Activated CD4-positive, alpha-beta T cell treated with anti-CD3 and anti-CD28 coated beads, Interleukin-10, Interleukin-2, amounts not matched to agents 100 ng/mL and 50 ng/mL, durations not matched to agents 16 hours and 8 hours (primary cell): ENCODE results near the gene GFPT1.
"Not testable (repeated sequence)": the region's sequence is repeated elsewhere in the genome, so short reads cannot be mapped to it uniquely, and the experiment has no call there.

Experiments
- DNase-seq: peaks from one replicate; pipeline ENCODE4 v3.0.0-alpha.2; 2020

The GFPT1 gene

DNA sequence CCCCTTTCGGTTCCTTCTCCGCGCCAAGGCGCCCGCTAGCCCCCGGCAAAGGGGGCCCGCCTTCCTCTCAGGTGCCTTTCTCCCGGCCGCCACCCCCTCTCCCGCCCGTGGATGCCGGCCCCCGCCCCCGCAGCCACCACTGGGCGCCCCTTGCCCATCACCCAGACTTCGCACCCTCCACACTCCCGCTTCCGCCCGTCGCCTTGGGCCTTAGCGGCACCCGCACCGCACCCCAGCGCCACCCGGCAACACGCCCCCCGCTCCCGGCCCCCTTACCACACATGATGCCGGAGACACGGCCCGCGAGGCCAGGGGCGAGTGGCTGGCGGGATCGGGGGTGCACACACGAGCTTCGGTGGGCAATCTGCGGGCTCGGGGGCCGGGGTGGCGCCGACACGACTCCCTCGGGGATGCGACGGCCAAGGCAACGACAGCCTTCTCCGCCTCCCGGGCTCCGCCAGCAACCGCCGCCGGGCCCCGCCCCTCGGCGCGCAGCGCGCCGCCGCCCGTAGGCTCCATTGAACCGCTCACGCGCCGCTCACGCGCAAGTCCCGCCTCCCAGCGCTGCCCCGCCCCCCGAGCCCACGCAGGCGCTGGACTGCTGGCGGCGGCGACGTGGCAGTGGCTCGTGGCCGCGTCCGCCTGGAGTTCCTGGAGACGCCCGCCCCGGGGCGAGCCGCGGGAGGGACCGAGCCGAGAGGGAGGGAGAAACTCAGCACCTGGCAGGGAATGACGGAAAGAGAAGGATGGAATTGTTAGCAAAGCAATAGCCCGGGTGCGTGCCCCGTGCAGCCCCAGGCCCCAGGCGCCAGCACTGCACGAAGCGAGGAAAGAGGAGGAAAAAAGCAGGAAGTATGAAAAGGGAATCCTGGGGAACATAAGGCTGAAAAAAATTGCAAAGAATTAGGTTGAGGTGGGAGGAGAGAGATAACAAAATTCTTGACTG lies at the start of gene GFPT1:
Gene GFPT1, minus strand, starts transcription at position 439 of the 946 bp plus-strand sequence. Its CDS starts 156 bp downstream, at position 283.
- peak; percentile 95 for DNase-seq

GRCh38 chr2:69436596-69436937 lies 49.5 kb upstream of the GFPT1 start:
- DNase-seq: no peak

- no peak for DNase-seq
These were observed 47.7 kb upstream of the GFPT1 start for GRCh38 chr2:69434753-69435152.

DNA sequence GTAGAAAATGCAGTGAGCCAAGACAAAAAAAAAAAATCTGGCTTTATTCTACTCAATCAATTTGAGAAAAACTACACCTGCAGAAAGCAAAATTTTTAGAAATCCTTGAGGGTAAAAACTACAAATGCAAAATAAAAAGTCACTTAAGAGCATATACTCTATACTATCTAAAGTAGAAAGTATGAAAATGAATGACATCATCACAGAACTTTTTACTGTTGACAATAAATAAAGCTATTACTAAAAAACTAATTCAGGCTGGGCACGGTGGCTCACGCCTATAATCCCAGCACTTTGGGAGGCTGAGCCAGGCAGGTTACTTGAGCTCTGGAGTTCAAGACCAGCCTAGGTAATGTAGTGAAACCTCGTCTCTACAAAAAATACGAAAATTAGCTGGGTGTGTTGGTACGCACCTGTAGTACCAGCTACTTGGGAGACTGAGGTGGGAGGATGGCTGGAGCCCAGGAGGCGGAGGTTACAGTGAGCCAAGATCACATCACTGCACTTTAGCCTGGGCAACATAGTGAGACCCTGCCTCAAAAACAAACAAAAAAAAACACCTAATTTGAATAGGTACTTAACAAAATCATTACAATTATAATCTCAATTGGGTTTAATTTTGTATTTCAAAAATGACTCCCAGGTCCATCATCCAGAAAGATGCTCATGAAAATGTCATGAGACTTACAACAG lies 42.6 kb upstream of the GFPT1 start:
- no peak for DNase-seq

DNA sequence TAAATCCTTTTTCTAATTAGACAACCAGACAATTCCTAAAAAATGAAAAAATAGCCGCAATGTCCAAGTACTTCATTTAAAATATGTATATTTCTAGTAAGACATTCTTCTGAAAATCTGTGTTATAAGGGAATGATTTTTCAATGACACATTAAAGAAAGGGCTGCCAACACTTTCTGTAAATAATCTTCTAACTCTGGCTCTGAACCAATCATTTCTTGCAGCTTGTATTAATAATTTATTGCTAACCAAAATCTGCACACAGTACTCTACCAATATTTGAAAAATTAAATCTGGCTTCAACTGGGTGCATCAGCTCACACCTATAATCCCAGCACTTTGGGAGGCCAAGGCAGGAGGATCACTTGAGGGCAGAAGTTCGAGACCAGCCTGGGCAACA lies 42.0 kb upstream of the GFPT1 start:
- no peak for DNase-seq

DNA sequence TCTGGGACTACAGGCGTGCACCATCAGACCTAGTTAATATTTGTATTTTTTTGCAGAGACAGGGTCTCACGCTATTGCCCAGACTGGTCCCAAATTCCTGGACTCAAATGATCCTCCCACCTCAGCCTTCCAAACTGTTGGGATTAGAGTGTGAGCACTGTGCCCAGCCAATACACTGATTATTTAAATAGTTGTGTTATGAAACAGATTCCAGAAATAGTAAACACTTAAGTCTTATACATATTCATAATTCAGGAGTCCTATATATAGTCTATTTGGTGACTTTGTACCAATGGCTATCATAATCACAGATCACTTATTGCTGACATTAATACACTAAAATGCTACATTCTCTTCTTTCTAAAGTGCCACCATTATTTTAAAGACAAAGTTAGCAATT lies 37.4 kb upstream of the GFPT1 start:
- no peak for DNase-seq

DNA sequence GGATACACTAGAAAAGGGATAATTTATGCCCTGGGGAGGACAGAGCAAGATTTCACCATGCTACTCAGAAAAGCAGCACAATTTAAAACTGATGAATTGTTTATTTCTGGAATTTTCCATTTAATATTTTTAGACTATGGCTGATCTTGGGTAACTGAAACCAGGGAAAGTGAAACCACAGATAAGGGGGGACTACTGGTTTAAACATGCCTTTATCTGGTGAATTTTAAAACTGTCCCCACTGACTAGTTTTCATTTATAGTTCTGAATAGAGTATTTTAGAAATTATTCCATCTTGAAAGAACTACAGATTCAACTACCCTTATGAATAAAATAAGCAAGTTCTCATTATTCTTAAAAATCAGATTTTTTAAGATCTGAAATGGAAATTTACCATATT lies 35.2 kb upstream of the GFPT1 start:
- no peak for DNase-seq

GRCh38 chr2:69419111-69419510 lies 32.1 kb upstream of the GFPT1 start:
- DNase-seq: not testable (repeated sequence)

- no peak for DNase-seq
These were observed 29.1 kb upstream of the GFPT1 start for GRCh38 chr2:69416147-69416546.

DNA sequence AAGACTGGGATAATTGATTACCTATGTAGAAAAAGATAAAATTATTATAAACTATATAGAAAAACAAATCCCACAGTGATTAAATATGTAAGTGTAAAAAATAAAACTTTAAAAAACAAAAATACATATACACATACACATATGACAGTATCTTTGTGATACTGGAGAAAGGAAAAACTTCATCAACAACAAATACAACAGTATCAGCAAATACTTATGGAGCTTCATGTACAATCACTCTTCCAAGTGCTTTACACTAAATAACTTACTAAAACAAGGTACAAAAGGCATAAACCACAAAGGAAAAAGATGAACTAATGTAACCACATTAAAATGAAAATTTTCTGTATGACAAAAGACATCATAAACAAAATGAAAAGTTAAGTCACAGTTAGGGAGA lies 24.1 kb upstream of the GFPT1 start:
- no peak for DNase-seq

DNA sequence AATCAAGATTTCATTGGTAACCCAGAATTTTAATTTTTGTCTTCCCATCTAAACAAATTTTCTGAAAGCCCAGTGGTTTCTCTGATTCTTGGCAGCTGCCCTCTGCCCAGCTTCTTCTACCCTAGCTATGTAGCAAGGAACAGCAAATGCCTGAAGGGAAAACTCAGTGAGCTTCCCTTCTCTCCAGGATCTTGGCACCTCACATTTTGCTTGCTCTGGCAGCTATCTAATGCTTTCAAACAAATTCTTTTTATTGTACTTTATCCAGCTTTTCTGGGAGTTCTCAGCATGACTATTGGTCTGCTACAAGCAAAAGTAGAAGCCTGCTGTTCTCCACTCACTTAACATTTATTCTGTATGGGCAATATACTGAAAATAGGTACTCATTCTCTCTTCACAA lies 18.3 kb upstream of the GFPT1 start:
- DNase-seq: no peak

DNA sequence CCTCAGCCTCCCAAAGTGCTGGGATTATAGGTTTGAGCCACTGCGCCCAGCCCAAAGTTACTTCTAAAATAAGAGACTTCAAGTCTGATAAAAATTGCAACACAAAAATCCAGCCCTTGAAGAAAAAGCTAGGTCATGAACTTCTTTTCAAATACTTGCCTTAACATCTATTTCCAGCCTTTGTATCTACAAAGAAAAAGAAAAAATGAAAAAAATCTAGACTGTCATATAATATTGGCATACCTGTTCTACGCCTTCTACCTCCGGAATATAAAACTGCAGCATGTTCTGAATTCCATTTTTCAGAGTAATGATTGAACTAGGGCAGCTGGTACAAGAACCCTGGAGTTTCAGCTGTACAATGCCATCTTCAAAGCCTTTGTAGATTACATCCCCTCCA lies 13.1 kb upstream of the GFPT1 start:
- no peak for DNase-seq

- DNase-seq: no peak
These were observed 10.2 kb upstream of the GFPT1 start for GRCh38 chr2:69397234-69397633.

GRCh38 chr2:69395866-69396265 lies 8.8 kb upstream of the GFPT1 start:
- no peak for DNase-seq

GRCh38 chr2:69393963-69394362 lies 6.9 kb upstream of the GFPT1 start:
- no peak for DNase-seq

- DNase-seq: no peak
These were observed 3.4 kb upstream of the GFPT1 start for GRCh38 chr2:69390471-69390870.

- no peak for DNase-seq
These were observed 3.0 kb upstream of the GFPT1 start for GRCh38 chr2:69390001-69390400.

DNA sequence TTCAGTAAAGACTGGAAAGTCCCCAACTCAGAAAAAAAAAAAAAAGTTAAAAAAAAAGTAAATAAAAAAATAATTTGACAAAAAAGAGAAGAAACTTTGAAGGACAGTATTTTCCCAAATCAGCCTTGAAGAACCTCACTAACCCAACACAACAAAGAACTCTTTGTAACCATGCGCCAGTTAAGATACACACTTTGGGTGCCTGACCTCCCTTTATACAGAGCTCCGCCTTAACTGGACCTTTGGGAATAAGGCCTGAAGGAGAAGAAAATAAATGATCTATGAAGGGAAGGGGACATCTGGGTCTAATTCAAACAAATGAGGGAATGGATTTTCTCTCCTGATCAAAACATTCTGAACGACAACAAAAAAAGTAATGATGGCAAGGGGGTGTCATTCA lies 2.2 kb upstream of the GFPT1 start:
- DNase-seq: no peak

- DNase-seq: no peak
These were observed 899 bp upstream of the GFPT1 start for GRCh38 chr2:69387770-69388481.

- peak; percentile 28 for DNase-seq
These were observed 667 bp downstream of the GFPT1 start for GRCh38 chr2:69386360-69386759.

GRCh38 chr2:69385443-69386151 lies 1.4 kb downstream of the GFPT1 start:
- no peak for DNase-seq

DNA sequence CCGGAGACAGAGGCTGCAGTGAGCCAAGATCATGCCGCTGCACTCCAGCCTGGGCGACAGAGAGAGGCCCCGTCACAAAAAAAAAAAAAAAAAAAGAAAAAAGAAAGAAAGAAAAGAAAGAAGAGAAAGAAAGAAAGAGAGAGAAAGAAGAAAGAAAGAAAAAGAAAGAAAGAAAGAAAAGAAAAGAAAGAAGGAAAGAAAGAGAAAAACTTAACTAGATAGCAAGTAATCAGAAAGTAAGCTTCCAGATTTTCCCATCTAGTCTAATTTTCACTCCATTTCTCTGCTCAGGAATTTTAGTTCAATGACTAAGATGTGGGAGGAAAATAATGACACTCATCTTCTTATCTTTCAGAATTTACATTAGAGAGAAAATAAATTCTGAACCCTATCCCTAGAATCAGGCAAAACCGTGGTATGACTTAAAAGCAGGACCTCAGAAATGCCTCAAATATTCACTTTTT lies 2.4 kb downstream of the GFPT1 start:
- DNase-seq: no peak
